Activated CD8-positive, alpha-beta memory T cell treated with anti-CD3 and anti-CD28 coated beads, Interleukin-2, amount 10 ng/mL, durations not matched to agents 7 days and 5 days (primary cell): Measurements from ENCODE around the gene ZIC1. TPM values are rescaled to one million over a fixed set of nuclear protein-coding genes. Genes with fewer than 3 reads are reported as not detected.

Experiments used
- ATAC-seq: fragments of 150-1000 bp; cut with Tn5 transposase; one replicate; pipeline ENCODE4 v1.10.0; 2021; ENCODE audit warnings: moderate library complexity
- CTCF ChIA-PET: fragments of 350-600 bp; sonication (Branson Sonifier 250); formaldehyde crosslinking; loops from one replicate; lab custom pipeline; 2021; ENCODE audit warnings: antibody characterized with exemption; lab: Charles Lee
- DNase-seq: peaks from one replicate; pipeline ENCODE4 v3.0.0-alpha.2; 2020
- H3K27ac Mint-ChIP-seq: one replicate; pipeline ENCODE4 v1.8.0; 2021; ENCODE audit warnings: mild to moderate bottlenecking, mixed read lengths
- H3K27me3 Mint-ChIP-seq: one replicate; pipeline ENCODE4 v1.8.0; 2021; ENCODE audit warnings: mixed read lengths
- H3K36me3 Mint-ChIP-seq: one replicate; pipeline ENCODE4 v1.8.0; 2021; ENCODE audit warnings: mild to moderate bottlenecking, mixed read lengths
- H3K4me1 Mint-ChIP-seq: one replicate; pipeline ENCODE4 v1.8.0; 2021; ENCODE audit warnings: mixed read lengths
- H3K4me3 Mint-ChIP-seq: one replicate; pipeline ENCODE4 v1.8.0; 2021; ENCODE audit warnings: mild to moderate bottlenecking, moderate library complexity, mixed read lengths
- H3K9me3 Mint-ChIP-seq: one replicate; pipeline ENCODE4 v1.8.0; 2022; ENCODE audit warnings: low read depth, mixed read lengths
- total RNA-seq, 2 experiments: library from RNA; stranded (reverse); gene quantifications; one replicate each; pipeline ENCODE4 v1.2.3, GENCODE V29; 2021

Gene ZIC1
- total RNA-seq, 2 experiments from 2014 or later, result not detected

DNA sequence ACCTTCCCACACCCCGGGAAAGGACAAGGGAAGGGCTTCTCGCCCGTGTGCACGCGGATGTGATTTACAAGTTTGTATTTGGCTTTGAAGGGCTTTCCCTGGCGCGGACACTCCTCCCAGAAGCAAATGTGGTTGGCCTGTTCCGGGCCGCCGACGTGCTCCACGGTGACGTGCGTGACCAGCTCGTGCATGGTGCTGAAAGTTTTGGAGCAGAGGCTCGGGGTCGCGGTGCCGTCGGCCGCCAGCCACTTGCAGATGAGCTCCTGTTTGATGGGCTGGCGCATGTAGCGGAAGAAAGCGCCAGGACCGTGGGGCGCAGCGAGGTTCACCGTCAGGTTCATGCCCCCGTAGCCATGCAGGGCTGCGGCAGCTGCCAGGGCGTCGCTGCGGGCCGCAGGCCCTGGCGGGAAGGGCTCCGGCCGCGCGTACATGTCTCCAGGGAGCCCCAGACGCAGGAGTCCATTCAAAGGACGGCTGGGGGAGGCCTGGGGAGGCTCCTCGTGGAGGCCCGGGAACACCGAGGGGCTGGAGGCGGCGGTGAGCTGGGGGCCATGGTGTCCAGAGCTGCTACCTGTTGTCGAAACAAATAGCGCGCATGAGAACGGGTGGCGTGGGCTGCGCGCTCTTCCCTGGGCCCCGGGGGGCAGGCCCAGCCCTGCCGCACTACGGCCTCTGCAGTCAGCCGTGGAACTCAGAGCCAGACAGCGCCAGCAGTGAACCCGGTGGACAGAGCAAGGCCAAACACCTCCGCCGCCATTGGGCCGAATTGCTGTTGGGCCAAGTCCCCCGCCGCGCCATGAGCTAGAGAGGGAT is 13.1 kb upstream of the ZIC1 start:
- no peaks in the 10 kb centered on the region for H3K9me3 Mint-ChIP-seq
- DNase-seq (no peak), ATAC-seq (no peak)
- H3K36me3 Mint-ChIP-seq, result peaks cover 4% of the 10 kb centered on the region
- CTCF ChIA-PET, result no interaction called here
- no peaks in the 10 kb centered on the region for H3K4me1 Mint-ChIP-seq
- H3K4me3 Mint-ChIP-seq, result no peak overlapping the region
- H3K27me3 Mint-ChIP-seq, result peaks cover 82% of the 10 kb centered on the region
- H3K27ac Mint-ChIP-seq, result no peak overlapping the region

DNA sequence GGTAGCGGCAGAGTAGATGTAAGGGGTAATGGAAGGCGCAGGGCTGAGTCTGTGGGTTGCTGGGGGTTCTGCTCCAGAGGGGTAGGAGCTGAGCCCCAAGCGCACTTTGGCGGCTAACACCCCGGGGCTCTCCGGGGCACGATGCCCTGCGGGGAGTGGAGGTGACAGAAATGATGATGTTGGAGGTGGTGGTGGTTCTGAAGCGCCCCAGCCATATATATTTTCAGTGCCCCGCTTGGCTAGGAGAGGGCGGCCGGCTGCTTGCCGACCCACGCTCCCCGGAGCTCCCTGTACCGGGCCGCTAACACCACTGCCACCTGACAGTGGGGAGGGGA is 12.5 kb upstream of the ZIC1 start:
- H3K36me3 Mint-ChIP-seq, result peaks cover 4% of the 10 kb centered on the region
- CTCF ChIA-PET, result no interaction called here
- H3K9me3 Mint-ChIP-seq, result no peaks in the 10 kb centered on the region
- no peak for ATAC-seq
- no peak overlapping the region for H3K4me3 Mint-ChIP-seq
- peaks cover 80% of the 10 kb centered on the region for H3K27me3 Mint-ChIP-seq
- no peak for DNase-seq
- H3K27ac Mint-ChIP-seq, result no peak overlapping the region
- H3K4me1 Mint-ChIP-seq, result no peaks in the 10 kb centered on the region

DNA sequence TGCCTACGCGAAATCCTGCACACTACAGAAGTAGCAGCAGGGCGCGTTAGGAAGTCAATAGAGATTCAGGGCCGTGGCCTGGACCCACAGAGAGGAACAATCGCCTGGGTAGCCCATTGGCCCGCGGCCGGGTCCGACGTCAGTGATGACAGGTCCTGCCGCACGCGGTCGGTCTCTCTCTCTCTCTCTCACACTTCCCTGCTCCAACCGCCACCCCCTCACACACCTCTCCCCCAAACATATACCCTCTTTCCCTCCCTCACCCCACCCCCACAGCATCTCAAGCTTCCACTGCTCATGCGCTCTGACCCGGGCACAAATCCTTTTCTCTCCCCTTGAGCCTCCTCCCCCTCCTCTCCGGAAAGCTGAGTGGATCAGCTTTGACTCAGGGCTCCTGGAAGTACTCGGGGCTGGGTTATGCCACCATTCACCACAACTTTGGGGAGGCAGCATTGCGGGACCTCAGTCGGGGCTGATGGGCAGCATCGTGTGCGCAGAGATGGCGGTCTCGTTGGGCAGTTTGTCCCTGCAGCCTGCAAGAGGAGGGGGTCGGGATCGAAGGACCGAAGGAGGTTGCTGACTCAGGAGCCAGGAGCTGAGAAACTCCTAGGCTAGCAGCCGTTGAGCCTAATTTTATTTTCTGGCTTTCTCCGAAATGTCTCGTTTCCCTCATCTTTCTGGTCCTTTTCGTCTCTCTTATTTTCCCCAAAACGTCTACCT is 11.8 kb upstream of the ZIC1 start:
- Mint-ChIP-seq H3K27ac (no peak overlapping the region), H3K4me3 (no peak overlapping the region), H3K4me1 (no peaks in the 10 kb centered on the region), H3K27me3 (peaks cover 77% of the 10 kb centered on the region), H3K36me3 (peaks cover 4% of the 10 kb centered on the region), H3K9me3 (no peaks in the 10 kb centered on the region)
- CTCF ChIA-PET, result no interaction called here
- DNase-seq (no peak), ATAC-seq (no peak)

DNA sequence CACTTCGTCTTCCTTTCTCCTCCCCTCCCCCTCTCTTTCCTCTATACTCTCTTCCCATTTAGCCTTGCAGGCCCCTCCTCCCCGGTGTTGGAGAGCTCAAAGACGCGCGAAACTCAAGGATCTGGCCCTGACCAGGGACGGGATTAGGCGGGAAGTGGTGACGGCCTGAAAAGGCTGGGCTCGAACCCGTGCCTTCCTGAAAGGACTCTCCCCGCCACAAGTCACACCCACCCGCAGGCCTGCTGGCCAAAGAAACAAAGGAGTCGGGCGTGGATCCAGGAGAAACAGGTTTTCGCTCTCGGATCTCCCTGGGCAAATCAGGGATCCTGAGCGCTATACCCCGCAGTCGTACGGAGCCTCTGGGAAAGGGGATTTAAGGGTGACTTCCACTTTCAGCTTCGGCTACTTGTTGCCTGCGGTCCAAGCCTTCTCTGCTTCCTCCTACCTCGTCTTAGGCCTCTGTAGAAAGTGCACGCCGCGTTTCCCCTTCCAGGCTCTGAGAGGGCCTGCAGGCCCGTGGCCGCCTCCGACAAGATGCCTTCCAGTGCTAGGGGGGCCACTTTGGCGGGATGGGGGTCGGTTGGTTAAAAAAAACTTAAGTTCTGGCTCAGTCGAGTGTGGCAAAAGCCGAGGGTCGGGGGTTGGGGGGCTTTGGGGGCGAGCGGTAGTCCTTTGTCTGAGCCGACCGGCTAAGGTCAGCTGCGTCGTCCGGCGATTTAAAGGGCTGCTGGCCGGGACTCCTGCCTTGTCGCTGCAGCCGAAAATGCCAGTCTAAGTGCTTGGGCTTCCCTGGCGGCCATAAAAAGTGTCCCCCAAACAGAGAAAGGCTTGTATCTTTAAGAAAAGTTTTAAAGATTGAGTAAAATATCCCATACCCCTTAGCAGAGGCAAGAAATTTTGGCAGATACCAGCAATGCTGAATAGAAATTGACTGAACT is 11.0 kb upstream of the ZIC1 start:
- H3K27ac Mint-ChIP-seq, result no peak overlapping the region
- no peaks in the 10 kb centered on the region for H3K9me3 Mint-ChIP-seq
- peaks cover 73% of the 10 kb centered on the region for H3K27me3 Mint-ChIP-seq
- no peaks in the 10 kb centered on the region for H3K4me1 Mint-ChIP-seq
- H3K36me3 Mint-ChIP-seq, result peaks cover 3% of the 10 kb centered on the region
- H3K4me3 Mint-ChIP-seq, result no peak overlapping the region
- ATAC-seq, result no peak
- CTCF ChIA-PET, result no interaction called here
- no peak for DNase-seq

DNA sequence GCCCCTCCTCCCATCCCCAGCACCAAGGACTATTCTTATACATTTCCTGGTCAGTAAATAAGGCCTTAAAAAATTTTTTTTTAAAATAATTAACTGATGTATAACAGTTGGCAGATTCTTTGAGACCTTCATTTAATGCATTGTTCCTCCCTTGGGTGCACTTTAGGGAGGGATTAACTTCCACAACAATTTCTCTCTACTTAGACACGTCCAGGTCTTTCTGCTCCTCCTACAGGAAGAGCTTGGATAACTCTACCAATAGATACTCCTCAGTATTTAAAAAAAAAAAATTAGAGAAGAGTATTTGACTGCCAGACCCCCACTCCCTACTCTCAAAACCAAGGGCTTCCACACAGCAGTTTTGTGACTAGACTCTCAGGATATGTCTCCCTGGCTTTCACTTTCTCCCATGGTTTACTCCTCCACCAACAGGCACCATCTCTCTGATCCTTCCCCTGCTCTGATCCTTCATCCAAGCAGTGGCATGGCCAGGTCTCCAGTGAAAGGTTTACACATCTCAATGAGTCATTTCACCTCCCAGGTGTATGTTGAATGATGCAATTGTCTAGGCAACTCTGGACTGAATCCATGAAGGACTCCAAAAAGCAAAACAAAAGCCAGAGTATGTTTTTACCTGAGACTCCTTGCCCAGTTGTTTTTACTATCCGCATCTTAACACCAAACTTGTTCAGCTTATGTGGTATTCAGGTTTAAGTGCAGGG is 10.2 kb upstream of the ZIC1 start:
- ATAC-seq (no peak), DNase-seq (no peak)
- H3K27me3 Mint-ChIP-seq, result peaks cover 75% of the 10 kb centered on the region
- H3K36me3 Mint-ChIP-seq, result peaks cover under 1% of the 10 kb centered on the region
- H3K27ac Mint-ChIP-seq, result no peak overlapping the region
- H3K9me3 Mint-ChIP-seq, result no peaks in the 10 kb centered on the region
- CTCF ChIA-PET, result no interaction called here
- no peak overlapping the region for H3K4me3 Mint-ChIP-seq
- H3K4me1 Mint-ChIP-seq, result no peaks in the 10 kb centered on the region

DNA sequence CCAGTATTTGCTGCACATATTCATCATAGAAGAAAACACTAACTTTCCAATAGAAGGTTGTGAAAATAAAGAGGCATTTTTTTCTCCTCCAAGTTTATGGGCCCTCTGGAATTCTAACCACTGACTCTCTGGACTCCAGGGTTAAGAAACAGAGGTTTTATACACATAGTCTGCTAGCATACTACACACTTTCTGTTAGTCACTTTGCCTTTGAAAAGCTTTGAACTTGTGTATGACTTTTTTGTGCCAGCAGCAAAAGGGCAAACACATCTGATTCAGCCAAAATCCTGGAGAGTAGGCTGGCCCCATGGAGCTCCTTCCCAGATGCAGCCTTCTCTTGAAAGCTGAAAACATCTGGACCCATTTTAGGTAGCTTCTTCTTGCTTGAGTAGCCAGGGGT is 9.1 kb upstream of the ZIC1 start:
- H3K27me3 Mint-ChIP-seq, result peaks cover 74% of the 10 kb centered on the region
- no peaks in the 10 kb centered on the region for H3K36me3 Mint-ChIP-seq
- H3K4me1 Mint-ChIP-seq, result no peaks in the 10 kb centered on the region
- no peak for ATAC-seq
- no peak overlapping the region for H3K27ac Mint-ChIP-seq
- H3K9me3 Mint-ChIP-seq, result no peaks in the 10 kb centered on the region
- CTCF ChIA-PET, result no interaction called here
- no peak overlapping the region for H3K4me3 Mint-ChIP-seq
- DNase-seq, result no peak

DNA sequence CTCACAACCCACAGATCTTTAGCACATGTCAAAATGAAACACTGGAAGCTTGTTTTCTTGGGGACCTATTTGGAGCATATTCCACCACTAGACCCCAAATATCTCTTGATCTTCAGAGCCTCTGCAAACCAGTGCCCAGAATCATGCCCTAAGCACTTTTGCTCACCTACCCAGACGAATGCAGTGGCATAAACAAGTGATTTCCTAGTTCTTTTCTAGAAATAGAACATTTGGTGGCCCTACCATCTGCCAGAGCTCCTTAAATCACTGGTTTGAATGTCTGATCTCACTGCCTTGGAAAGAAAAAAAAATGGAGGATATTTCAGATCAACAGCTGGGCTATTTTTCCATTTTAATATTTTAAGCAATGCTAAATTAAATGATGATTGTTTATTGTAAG is 8.2 kb upstream of the ZIC1 start:
- H3K4me1 Mint-ChIP-seq, result no peaks in the 10 kb centered on the region
- no peak for ATAC-seq
- H3K27ac Mint-ChIP-seq, result no peak overlapping the region
- peaks cover 73% of the 10 kb centered on the region for H3K27me3 Mint-ChIP-seq
- DNase-seq, result no peak
- no peaks in the 10 kb centered on the region for H3K36me3 Mint-ChIP-seq
- H3K4me3 Mint-ChIP-seq, result no peak overlapping the region
- CTCF ChIA-PET, result no interaction called here
- H3K9me3 Mint-ChIP-seq, result no peaks in the 10 kb centered on the region

DNA sequence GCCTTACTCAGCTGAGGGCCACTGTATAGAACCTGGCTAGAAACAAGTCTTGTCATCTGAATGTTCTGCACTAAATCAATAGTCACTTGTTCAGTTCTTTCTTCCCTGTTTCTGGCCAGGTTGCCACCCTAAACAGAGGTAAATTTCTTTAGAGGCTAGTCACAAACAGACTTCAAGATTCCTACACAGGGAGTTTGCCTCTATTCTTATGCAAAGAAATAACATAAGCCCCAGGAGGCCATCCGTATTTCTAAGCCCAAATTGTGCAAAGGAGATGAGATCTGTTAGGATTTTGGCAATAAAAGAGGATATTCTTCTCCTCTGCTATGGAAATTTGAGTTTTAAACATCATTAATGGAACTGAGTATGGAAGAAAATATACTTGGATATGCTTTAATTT is 7.7 kb upstream of the ZIC1 start:
- Mint-ChIP-seq H3K4me3 (no peak overlapping the region), H3K9me3 (no peaks in the 10 kb centered on the region), H3K36me3 (no peaks in the 10 kb centered on the region), H3K4me1 (no peaks in the 10 kb centered on the region), H3K27me3 (peaks cover 76% of the 10 kb centered on the region), H3K27ac (no peak overlapping the region)
- CTCF ChIA-PET, result no interaction called here
- DNase-seq (no peak), ATAC-seq (no peak)

DNA sequence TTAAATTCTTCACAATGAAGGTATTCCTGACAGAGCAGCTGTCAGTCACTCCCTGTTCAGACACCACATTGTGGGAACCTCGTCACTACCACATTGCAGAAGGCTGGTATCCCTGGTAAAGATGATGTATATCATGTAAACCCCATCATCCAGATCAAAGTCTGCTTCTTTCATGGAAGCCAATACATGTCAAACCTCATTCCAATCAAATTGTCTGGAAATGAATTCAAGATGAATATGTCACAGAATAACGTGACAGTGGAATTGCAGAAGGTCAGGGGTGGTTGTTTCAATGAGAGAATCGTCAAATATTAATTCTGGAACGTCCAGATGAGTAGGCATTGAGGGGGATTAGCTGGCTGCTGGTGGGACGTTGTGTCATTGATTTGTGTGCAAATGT is 7.0 kb upstream of the ZIC1 start:
- Mint-ChIP-seq H3K4me3 (no peak overlapping the region), H3K9me3 (no peaks in the 10 kb centered on the region), H3K36me3 (no peaks in the 10 kb centered on the region), H3K4me1 (no peaks in the 10 kb centered on the region), H3K27me3 (peaks cover 80% of the 10 kb centered on the region), H3K27ac (no peak overlapping the region)
- ATAC-seq (no peak), DNase-seq (no peak)
- CTCF ChIA-PET, result no interaction called here

DNA sequence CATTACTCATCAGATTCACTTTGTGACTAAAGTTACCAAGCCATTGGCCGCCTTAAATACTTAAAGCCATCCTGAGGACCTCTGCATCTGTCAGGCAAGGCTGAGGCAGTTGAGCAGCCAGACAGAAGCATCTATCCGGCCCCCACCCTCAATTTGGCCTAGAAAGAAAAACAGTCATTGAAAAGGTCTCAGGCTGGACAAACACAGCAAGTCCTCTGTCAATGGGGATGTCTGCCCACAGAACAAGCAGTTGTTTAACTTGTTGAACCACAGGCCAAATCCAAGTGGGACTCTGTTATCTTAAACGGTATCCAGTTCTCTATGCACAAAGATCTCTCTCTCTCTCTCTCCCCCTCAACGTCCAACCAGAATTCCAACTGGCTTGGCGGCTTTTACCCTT is 5.7 kb upstream of the ZIC1 start:
- Mint-ChIP-seq H3K27me3 (peaks cover 78% of the 10 kb centered on the region), H3K9me3 (peaks cover 4% of the 10 kb centered on the region), H3K4me3 (no peak overlapping the region), H3K4me1 (no peaks in the 10 kb centered on the region), H3K36me3 (peaks cover 7% of the 10 kb centered on the region), H3K27ac (no peak overlapping the region)
- DNase-seq (no peak), ATAC-seq (no peak)
- CTCF ChIA-PET, result interaction anchor here (0.6 kb wide), 1 partner anchor 468 kb away, joined by 3 read pairs; no protein-coding TSS in a partner anchor

DNA sequence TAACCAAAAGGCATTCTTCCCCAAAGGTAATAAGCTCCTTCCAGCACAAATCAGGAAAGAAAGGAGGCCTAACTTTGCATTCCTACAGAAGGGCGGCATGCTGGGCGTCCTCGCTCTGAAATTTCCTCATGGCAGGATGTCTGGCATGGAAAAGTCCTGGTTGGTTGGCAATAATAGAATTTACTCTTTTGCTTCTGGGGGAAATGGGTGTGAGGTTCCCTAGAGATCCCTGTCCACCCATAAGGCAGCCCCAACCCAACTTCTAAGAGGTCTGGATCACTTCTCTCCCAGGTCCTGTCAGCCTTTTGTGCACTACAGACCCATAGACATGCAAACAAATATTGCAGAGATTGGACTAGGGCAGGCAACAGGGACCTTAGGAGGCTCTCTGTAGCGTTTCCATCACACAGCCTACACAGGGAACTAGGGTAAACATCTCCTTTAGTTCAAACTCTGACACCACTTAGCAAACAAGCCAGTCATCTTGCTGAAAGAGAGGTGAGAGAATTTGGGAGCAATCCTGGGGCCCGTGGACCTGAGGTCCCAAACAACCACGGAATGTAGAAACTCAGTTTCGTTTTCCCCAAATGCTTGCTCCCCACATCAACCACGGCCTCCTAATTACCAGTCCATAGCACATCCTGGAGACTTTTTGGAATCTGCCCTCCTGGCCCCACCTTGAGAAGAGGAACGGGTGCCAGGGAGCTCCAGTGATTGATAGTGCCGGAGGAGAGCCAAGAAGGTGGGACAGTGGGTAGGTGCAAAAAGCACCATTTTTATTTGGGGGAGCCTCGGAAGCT is 5.0 kb upstream of the ZIC1 start:
- Mint-ChIP-seq H3K4me1 (no peaks in the 10 kb centered on the region), H3K36me3 (peaks cover 9% of the 10 kb centered on the region), H3K4me3 (no peak overlapping the region), H3K27ac (no peak overlapping the region), H3K9me3 (peaks cover 4% of the 10 kb centered on the region), H3K27me3 (peaks cover 80% of the 10 kb centered on the region)
- CTCF ChIA-PET, result interaction anchor here (0.6 kb wide), 1 partner anchor 469 kb away, joined by 3 read pairs; no protein-coding TSS in a partner anchor
- ATAC-seq (no peak), DNase-seq (no peak)

DNA sequence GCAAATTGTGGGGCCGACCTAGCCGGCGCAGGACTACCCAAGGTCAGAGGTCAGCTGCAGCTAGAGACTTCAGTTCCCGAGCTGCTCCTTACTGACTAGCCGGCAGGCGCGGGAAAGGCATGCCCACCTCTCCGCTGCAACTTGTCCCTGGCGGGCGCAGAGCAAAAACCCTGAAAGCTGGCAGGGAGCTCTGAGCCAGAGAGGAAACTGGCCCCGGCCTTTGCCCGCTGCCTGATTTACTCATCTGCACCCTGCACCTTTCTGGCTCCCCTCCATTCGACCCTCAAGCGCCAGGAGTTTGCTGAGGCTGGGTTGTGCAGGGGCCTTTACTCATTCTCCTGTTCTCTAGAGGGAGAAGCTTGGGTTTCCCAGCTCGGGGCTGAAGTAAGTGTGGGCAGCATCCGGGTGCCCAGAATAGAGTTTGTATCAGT is 4.3 kb upstream of the ZIC1 start:
- no peak for ATAC-seq
- H3K4me1 Mint-ChIP-seq, result no peaks in the 10 kb centered on the region
- CTCF ChIA-PET, result no interaction called here
- no peak overlapping the region for H3K27ac Mint-ChIP-seq
- peaks cover 4% of the 10 kb centered on the region for H3K9me3 Mint-ChIP-seq
- DNase-seq, result no peak
- peaks cover 9% of the 10 kb centered on the region for H3K36me3 Mint-ChIP-seq
- H3K27me3 Mint-ChIP-seq, result peaks cover 78% of the 10 kb centered on the region
- no peak overlapping the region for H3K4me3 Mint-ChIP-seq
